Esophagus muscularis mucosa (tissue), 4 donors: ENCODE results near the gene TMCO6.
A peak's percentile ranks its signal among the peaks of the same experiment; 100 is the strongest.

ENCODE experiments used
- EP300 ChIP-seq: sonication (generic); formaldehyde crosslinking; IDR thresholded peaks from one replicate; pipeline ENCODE4 v1.6.1; 2017; ENCODE audit warnings: antibody characterized with exemption
- POLR2A ChIP-seq: fragments of 450-650 bp; IDR thresholded peaks from one replicate; pipeline ENCODE4 v1.6.1; 2017; ENCODE audit warnings: antibody characterized with exemption, moderate library complexity, mild to moderate bottlenecking, low read depth
- POLR2AphosphoS5 ChIP-seq, 2 donors: sonication (generic); formaldehyde crosslinking; IDR thresholded peaks; one replicate each; pipeline ENCODE4 v1.6.1; 2017; ENCODE audit warnings: antibody characterized with exemption in 2 of 2
- TF ChIP-seq, protein P1 (sequence below), 3 experiments: fragments of 200-600 bp in 2 of 3; fragments of 450-650 bp in 1 of 3; sonication (generic) in 2 of 3; IDR thresholded peaks; one replicate each; pipeline ENCODE4 v1.5.1; 2017 to 2019; ENCODE audit warnings: antibody characterized with exemption in 3 of 3, mild to moderate bottlenecking in 2 of 3, moderate library complexity in 1 of 3

- TF ChIP-seq, protein P1, sequence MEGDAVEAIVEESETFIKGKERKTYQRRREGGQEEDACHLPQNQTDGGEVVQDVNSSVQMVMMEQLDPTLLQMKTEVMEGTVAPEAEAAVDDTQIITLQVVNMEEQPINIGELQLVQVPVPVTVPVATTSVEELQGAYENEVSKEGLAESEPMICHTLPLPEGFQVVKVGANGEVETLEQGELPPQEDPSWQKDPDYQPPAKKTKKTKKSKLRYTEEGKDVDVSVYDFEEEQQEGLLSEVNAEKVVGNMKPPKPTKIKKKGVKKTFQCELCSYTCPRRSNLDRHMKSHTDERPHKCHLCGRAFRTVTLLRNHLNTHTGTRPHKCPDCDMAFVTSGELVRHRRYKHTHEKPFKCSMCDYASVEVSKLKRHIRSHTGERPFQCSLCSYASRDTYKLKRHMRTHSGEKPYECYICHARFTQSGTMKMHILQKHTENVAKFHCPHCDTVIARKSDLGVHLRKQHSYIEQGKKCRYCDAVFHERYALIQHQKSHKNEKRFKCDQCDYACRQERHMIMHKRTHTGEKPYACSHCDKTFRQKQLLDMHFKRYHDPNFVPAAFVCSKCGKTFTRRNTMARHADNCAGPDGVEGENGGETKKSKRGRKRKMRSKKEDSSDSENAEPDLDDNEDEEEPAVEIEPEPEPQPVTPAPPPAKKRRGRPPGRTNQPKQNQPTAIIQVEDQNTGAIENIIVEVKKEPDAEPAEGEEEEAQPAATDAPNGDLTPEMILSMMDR (IDR thresholded peaks at IDR 0.05) = no peak
- TF ChIP-seq POLR2AphosphoS5 (IDR thresholded peaks at IDR 0.05) = peak in 1 of 2 donors; percentile 29
- no peak for TF ChIP-seq POLR2A
- TF ChIP-seq EP300 = no peak
These were observed 33.4 kb downstream of the TMCO6 start for GRCh38 chr5:140672455-140673186.
